Neural progenitor cell (in vitro differentiated cells): ENCODE measurements around the gene FAM20A. TPM values are rescaled to one million over a fixed set of nuclear protein-coding genes. Genes with fewer than 3 reads are reported as not detected.

Experiments used
- DNase-seq: peaks from one replicate; pipeline ENCODE4 v3.0.0-alpha.2; 2016; ENCODE audit warnings: low spot score
- H2AFZ ChIP-seq: fragments of 200-600 bp; sonication (generic); replicated peaks from 2 replicates; pipeline ENCODE4 v1.6.1; 2016; ENCODE audit warnings: antibody characterized with exemption
- H3F3A ChIP-seq: fragments of 200-600 bp; sonication (generic); 2 replicates; pipeline ENCODE4 v1.6.1; 2016; ENCODE audit warnings: antibody characterized with exemption, low read depth
- H3K27ac ChIP-seq: fragments of 200-600 bp; sonication (generic); 2 replicates; pipeline ENCODE4 v1.5.1; 2016; ENCODE audit warnings: mild to moderate bottlenecking
- H3K27me3 ChIP-seq: fragments of 200-600 bp; sonication (generic); 2 replicates; pipeline ENCODE4 v1.6.1; 2016; ENCODE audit warnings: mild to moderate bottlenecking, moderate library complexity
- H3K36me3 ChIP-seq: fragments of 200-600 bp; sonication (generic); 2 replicates; pipeline ENCODE4 v1.5.1; 2016
- H3K4me1 ChIP-seq: fragments of 200-600 bp; sonication (generic); 2 replicates; pipeline ENCODE4 v1.6.1; 2016; ENCODE audit warnings: mixed run types
- H3K4me2 ChIP-seq: fragments of 200-600 bp; sonication (generic); 2 replicates; pipeline ENCODE4 v1.6.1; 2016
- H3K4me3 ChIP-seq: fragments of 200-600 bp; sonication (generic); 2 replicates; pipeline ENCODE4 v1.5.1; 2016
- H3K79me2 ChIP-seq: fragments of 200-600 bp; sonication (generic); 2 replicates; pipeline ENCODE4 v1.6.1; 2016; ENCODE audit warnings: low read depth
- H3K9ac ChIP-seq: fragments of 200-600 bp; sonication (generic); 2 replicates; pipeline ENCODE4 v1.6.1; 2016
- H3K9me3 ChIP-seq: fragments of 200-600 bp; sonication (generic); 2 replicates; pipeline ENCODE4 v1.5.1; 2016; ENCODE audit warnings: low read depth
- H4K20me1 ChIP-seq: fragments of 200-600 bp; sonication (generic); 2 replicates; pipeline ENCODE4 v1.6.1; 2016; ENCODE audit warnings: low read depth
- H3K27ac Mint-ChIP-seq: 3 replicates; pipeline ENCODE4 v1.8.0; 2021; ENCODE audit warnings: mixed read lengths
- H3K27me3 Mint-ChIP-seq: 2 replicates; pipeline ENCODE4 v1.8.0; 2022; ENCODE audit warnings: low read depth, mild to moderate bottlenecking, inconsistent platforms, moderate library complexity, mixed read lengths; ENCODE audit not compliant: insufficient read depth
- H3K36me3 Mint-ChIP-seq: 3 replicates; pipeline ENCODE4 v1.8.0; 2021; ENCODE audit warnings: mixed read lengths
- H3K4me1 Mint-ChIP-seq: 3 replicates; pipeline ENCODE4 v1.8.0; 2021; ENCODE audit warnings: mixed read lengths
- H3K4me3 Mint-ChIP-seq: 3 replicates; pipeline ENCODE4 v1.8.0; 2021; ENCODE audit warnings: mild to moderate bottlenecking, moderate library complexity, mixed read lengths
- H3K9me3 Mint-ChIP-seq: 3 replicates; pipeline ENCODE4 v1.8.0; 2020; ENCODE audit warnings: mixed read lengths
- CTCF ChIP-seq: fragments of 200-600 bp; sonication (generic); IDR thresholded peaks from 2 replicates; pipeline ENCODE4 v1.5.1; 2017; ENCODE audit warnings: antibody characterized with exemption, mild to moderate bottlenecking
- EZH2 ChIP-seq: fragments of 200-600 bp; sonication (generic); IDR thresholded peaks from 2 replicates; pipeline ENCODE4 v1.6.1; 2017; ENCODE audit warnings: antibody characterized with exemption, mild to moderate bottlenecking, moderate library complexity
- EZH2phosphoT487 ChIP-seq: fragments of 200-600 bp; sonication (generic); IDR thresholded peaks from 2 replicates; pipeline ENCODE4 v1.6.1; 2017; ENCODE audit warnings: antibody characterized with exemption
- total RNA-seq: library from RNA; depleted of rRNA; stranded (reverse); fragments of >200 nt; gene quantifications from 2 replicates; pipeline ENCODE4 v1.2.3, GENCODE V29; 2015; ENCODE audit warnings: low replicate concordance

FAM20A gene
- total RNA-seq, 1 donor from 2014 or later: 0.41 TPM

- peak overlapping the region; percentile 97 for H3K4me3 Mint-ChIP-seq
- peaks cover 38% of the 10 kb centered on the region for H3K4me1 Mint-ChIP-seq
- no peak for DNase-seq
- H3F3A ChIP-seq: peaks cover 24% of the 10 kb centered on the region
- peaks cover 3% of the 10 kb centered on the region for H3K9me3 Mint-ChIP-seq
- H3K36me3 ChIP-seq: peaks cover 24% of the 10 kb centered on the region
- H3K36me3 Mint-ChIP-seq: peaks cover 30% of the 10 kb centered on the region
- H4K20me1 ChIP-seq: peaks cover 26% of the 10 kb centered on the region
- H3K27me3 Mint-ChIP-seq: peaks cover 7% of the 10 kb centered on the region
- H2AFZ ChIP-seq: no peak overlapping the region
- peaks cover 21% of the 10 kb centered on the region for H3K4me1 ChIP-seq
- H3K9ac ChIP-seq: peak overlapping the region; percentile 83
- no peak overlapping the region for H3K27ac ChIP-seq
- H3K27ac Mint-ChIP-seq: no peak overlapping the region
- no peaks in the 10 kb centered on the region for H3K27me3 ChIP-seq
- H3K4me2 ChIP-seq: peak overlapping the region; percentile 84
- H3K79me2 ChIP-seq: peaks cover 67% of the 10 kb centered on the region
- TF ChIP-seq EZH2 (no peak), CTCF (no peak), EZH2phosphoT487 (no peak)
- H3K4me3 ChIP-seq: peak overlapping the region; percentile 96
- H3K9me3 ChIP-seq: no peaks in the 10 kb centered on the region
Measured at GRCh38 chr17:68513932-68514331, 87.2 kb downstream of the FAM20A start.

- H3K4me3 ChIP-seq: peak overlapping the region; percentile 96
- peak overlapping the region; percentile 93 for H3K27ac ChIP-seq
- peaks cover 26% of the 10 kb centered on the region for H4K20me1 ChIP-seq
- no peaks in the 10 kb centered on the region for H3K9me3 ChIP-seq
- H3K9me3 Mint-ChIP-seq: peaks cover 3% of the 10 kb centered on the region
- H3K36me3 Mint-ChIP-seq: peaks cover 25% of the 10 kb centered on the region
- H3F3A ChIP-seq: peaks cover 24% of the 10 kb centered on the region
- DNase-seq: peak; percentile 56
- no peak overlapping the region for H2AFZ ChIP-seq
- peak overlapping the region; percentile 84 for H3K4me2 ChIP-seq
- peaks cover 24% of the 10 kb centered on the region for H3K36me3 ChIP-seq
- peaks cover 38% of the 10 kb centered on the region for H3K4me1 Mint-ChIP-seq
- H3K9ac ChIP-seq: peak overlapping the region; percentile 83
- H3K27me3 ChIP-seq: no peaks in the 10 kb centered on the region
- peaks cover 21% of the 10 kb centered on the region for H3K4me1 ChIP-seq
- H3K4me3 Mint-ChIP-seq: peak overlapping the region; percentile 97
- peaks cover 58% of the 10 kb centered on the region for H3K79me2 ChIP-seq
- H3K27me3 Mint-ChIP-seq: peaks cover 7% of the 10 kb centered on the region
- no peak for TF ChIP-seq EZH2phosphoT487
- peak; percentile 6 for TF ChIP-seq CTCF
- TF ChIP-seq EZH2: no peak
- peak overlapping the region; percentile 100 for H3K27ac Mint-ChIP-seq
Measured at GRCh38 chr17:68512960-68513474, 88.2 kb downstream of the FAM20A start.

GRCh38 chr17:68512247-68512959 is 88.8 kb downstream of the FAM20A start, which contains the start of gene PRKAR1A:
TSS of gene PRKAR1A (plus strand) at chr17:68512430. CDS start at chr17:68515400, 2,970 bp downstream.
- peaks cover 7% of the 10 kb centered on the region for H3K27me3 Mint-ChIP-seq
- Histone ChIP-seq H3K9ac (peak within 1 kb of the TSS; percentile 83), H3K27ac (peak within 1 kb of the TSS; percentile 93), H2AFZ (peak within 1 kb of the TSS; percentile 96), H3K27me3 (no peaks in the 10 kb centered on the region), H3F3A (peaks cover 24% of the 10 kb centered on the region), H3K9me3 (no peaks in the 10 kb centered on the region), H3K4me1 (peaks cover 21% of the 10 kb centered on the region), H3K79me2 (peaks cover 51% of the 10 kb centered on the region), H3K36me3 (peaks cover 20% of the 10 kb centered on the region), H4K20me1 (peaks cover 26% of the 10 kb centered on the region), H3K4me3 (peak within 1 kb of the TSS; percentile 96), H3K4me2 (peak within 1 kb of the TSS; percentile 84)
- H3K9me3 Mint-ChIP-seq: peaks cover 3% of the 10 kb centered on the region
- H3K4me1 Mint-ChIP-seq: peaks cover 38% of the 10 kb centered on the region
- TF ChIP-seq EZH2phosphoT487 (no peak), CTCF (peak; percentile 5)
- peak within 1 kb of the TSS; percentile 100 for H3K27ac Mint-ChIP-seq
- peak; percentile 98 for DNase-seq
- H3K4me3 Mint-ChIP-seq: peak within 1 kb of the TSS; percentile 100
- peaks cover 20% of the 10 kb centered on the region for H3K36me3 Mint-ChIP-seq
